VCaP (cell line): ENCODE results near the gene TGFBR3.

Experiments
- H3K27ac ChIP-seq: fragments of 450-650 bp; 2 replicates; pipeline ENCODE4 v1.5.1; 2017
- CTCF ChIP-seq: fragments of 450-650 bp; conservative IDR thresholded peaks from 2 replicates; pipeline ENCODE4 v1.5.1; 2017; ENCODE audit warnings: mild to moderate bottlenecking, moderate library complexity

Gene TGFBR3

GRCh38 chr1:91715416-91716000 lies 170.4 kb downstream of the TGFBR3 start:
- no peak overlapping the region for H3K27ac ChIP-seq
- TF ChIP-seq CTCF: no peak

- no peak for TF ChIP-seq CTCF
- no peak overlapping the region for H3K27ac ChIP-seq
Observed at GRCh38 chr1:91714867-91715381, 171.0 kb downstream of the TGFBR3 start.

- TF ChIP-seq CTCF: no peak
- H3K27ac ChIP-seq: no peak overlapping the region
Observed at GRCh38 chr1:91712981-91713841, 172.7 kb downstream of the TGFBR3 start.

- H3K27ac ChIP-seq: no peak overlapping the region
- no peak for TF ChIP-seq CTCF
Observed at GRCh38 chr1:91712393-91712792, 173.6 kb downstream of the TGFBR3 start.

GRCh38 chr1:91711504-91712247 lies 174.3 kb downstream of the TGFBR3 start:
- no peak overlapping the region for H3K27ac ChIP-seq
- TF ChIP-seq CTCF: no peak

GRCh38 chr1:91710261-91710660 lies 175.7 kb downstream of the TGFBR3 start:
- TF ChIP-seq CTCF: no peak
- no peak overlapping the region for H3K27ac ChIP-seq

- no peak for TF ChIP-seq CTCF
- H3K27ac ChIP-seq: no peak overlapping the region
Observed at GRCh38 chr1:91708691-91709090, 177.3 kb downstream of the TGFBR3 start.
